Astrocyte of the hippocampus (primary cell): Measurements from ENCODE around the gene CNNM4.

Experiments
- DNase-seq: peaks from one replicate; pipeline ENCODE4 v3.0.0; 2011; ENCODE audit warnings: low read depth, low spot score

The CNNM4 gene

DNA sequence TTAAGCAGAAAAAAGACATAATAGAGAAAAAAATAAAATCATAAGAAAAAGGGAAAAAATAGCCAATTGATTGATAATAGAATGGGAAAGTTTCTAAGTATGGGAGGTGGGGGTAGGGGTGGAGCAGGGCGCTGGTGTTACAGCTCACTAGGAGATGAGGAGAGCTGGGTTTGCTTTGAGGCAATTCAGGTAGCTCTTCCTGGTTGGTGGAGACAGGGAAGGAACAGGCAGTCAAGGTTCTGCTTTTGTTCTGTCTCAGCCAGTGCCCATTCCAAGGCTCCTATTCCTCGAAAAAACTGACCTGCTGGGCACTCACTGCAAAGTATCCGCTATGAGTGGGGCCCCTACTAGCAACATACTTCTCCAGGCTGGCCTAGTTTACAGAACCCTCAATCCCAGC lies 1.7 kb upstream of the CNNM4 start:
- DNase-seq, result no peak

DNA sequence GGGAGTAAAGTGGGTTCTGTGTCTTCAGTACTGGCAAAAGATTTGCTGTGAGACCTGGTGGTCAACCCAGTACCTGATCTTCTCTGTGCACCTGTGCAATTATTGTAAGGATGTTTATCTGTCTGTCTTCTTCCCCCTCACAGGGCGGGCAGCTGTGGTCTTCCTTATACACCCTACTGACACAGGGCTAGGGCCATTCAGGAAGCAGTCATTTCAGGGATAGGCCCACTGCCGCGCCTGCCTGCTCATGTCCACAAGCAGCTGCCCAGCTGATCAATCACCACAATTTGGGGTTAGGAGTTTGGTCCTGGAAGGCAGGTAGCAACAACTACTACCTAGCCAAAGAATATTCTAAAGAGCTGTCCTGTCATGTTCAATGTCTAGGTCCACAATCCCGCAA lies 1.2 kb upstream of the CNNM4 start:
- no peak for DNase-seq

DNA sequence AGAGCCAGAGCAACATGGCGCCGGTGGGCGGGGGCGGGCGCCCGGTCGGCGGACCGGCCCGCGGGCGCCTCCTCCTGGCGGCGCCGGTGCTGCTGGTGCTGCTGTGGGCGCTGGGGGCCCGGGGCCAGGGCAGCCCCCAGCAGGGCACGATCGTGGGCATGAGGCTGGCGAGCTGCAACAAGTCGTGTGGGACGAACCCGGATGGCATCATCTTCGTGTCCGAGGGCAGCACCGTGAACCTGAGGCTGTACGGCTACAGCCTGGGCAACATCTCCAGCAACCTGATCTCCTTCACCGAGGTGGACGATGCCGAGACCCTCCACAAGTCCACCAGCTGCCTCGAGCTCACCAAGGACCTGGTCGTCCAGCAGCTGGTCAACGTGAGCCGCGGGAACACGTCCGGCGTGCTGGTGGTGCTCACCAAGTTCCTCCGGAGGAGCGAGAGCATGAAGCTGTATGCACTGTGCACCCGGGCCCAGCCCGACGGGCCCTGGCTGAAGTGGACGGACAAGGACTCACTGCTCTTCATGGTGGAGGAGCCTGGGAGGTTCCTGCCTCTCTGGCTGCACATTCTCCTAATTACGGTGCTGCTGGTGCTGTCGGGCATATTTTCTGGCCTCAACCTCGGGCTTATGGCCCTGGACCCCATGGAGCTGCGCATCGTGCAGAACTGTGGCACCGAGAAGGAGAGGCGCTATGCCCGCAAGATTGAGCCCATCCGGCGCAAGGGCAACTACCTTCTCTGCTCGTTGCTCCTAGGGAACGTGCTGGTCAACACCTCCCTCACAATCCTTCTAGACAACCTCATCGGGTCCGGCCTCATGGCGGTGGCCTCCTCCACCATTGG lies 507 bp downstream of the CNNM4 start:
- DNase-seq, result no peak

DNA sequence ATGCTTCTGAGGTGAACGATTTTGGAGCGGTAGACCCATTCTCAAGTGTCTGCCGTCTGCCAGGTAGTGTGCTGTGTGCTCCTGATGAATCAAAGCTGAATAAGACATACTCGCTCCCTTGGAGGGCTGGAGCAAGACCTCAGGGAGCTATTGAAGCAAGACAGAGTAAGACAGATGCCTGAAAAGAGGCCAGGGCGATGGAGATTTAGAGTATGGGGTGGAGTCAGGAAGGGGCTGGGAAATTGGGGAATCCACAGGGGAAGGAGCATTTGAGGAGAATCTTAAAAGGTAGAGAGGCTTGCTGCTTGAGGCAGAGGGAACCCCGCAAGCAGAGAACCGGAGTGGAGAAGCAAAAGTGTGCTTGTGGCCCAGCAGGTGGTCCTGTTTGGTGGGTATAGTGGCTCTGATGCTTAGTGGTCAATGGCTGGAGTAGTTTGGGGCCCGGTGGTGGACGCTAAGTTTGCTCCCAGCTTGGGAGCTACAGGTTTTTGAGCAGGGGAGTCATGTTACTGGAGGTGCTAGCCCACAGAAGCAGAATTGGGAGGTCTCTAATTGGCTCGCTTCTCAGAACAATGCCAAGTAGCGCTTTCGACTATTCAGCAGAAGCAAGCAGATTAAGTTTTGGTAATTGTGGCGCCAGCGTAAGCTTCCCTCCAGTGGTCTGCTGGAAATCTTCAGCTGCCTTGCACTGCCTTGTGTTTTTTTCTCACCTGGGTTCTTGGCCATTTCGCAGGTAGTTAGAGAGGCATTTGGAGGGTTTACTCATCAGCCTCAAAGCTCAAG lies 2.0 kb downstream of the CNNM4 start:
- peak; percentile 58 for DNase-seq

DNA sequence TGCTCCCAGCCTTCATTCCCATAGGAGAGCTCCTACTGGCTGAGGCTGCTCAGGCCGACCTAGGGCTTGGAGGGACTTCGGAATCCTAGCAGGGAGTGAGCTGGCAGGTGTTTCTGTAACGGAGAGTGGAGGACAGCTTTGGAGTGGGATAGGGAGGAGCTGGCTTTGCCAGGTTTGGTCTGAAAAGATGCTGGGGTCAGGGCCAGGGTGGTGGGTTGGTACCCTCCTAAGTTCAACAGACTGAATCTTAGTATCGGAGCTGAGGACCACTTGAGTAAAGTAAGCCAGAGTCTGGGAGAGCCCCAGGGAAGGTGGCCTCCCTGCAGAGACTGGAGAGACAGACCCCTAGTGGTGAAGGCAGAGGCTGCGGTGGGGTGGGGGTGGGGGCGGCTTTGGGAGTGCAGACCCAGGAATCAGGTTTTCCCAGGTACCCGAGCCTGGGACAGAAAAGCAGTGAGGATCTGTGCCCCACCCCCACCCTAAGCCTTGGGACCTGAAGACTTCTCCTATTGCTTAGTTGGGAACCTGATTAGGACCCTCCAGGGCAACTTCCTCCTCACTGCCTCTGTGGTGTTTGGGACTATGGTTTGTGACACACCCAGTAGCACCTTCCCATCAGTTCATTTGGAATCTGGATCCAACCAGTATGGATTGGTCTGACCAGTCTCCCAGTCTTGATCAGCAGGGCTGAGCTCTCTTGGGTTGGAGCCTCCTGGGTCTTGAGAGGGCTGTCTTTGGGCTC lies 3.0 kb downstream of the CNNM4 start:
- peak; percentile 44 for DNase-seq

DNA sequence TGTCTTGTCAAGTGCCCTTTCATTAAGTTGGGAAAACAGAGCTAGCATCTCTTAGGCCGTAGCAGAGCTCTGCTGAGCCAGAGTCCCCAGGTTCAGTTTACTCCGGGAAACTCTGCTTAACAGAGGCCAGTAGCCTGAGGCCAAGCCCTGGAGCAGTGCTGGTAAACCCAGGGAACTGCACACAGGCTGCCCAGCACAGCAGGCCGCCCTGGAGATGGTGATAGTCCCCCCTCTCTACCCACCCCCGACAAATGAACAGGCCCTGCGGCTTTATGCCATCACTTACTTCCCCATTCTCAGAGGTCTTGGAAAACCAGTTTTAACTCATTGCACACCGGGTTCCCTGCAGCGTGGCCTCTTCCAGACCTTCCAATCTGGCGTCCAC lies 3.5 kb downstream of the CNNM4 start:
- DNase-seq, result peak; percentile 22

DNA sequence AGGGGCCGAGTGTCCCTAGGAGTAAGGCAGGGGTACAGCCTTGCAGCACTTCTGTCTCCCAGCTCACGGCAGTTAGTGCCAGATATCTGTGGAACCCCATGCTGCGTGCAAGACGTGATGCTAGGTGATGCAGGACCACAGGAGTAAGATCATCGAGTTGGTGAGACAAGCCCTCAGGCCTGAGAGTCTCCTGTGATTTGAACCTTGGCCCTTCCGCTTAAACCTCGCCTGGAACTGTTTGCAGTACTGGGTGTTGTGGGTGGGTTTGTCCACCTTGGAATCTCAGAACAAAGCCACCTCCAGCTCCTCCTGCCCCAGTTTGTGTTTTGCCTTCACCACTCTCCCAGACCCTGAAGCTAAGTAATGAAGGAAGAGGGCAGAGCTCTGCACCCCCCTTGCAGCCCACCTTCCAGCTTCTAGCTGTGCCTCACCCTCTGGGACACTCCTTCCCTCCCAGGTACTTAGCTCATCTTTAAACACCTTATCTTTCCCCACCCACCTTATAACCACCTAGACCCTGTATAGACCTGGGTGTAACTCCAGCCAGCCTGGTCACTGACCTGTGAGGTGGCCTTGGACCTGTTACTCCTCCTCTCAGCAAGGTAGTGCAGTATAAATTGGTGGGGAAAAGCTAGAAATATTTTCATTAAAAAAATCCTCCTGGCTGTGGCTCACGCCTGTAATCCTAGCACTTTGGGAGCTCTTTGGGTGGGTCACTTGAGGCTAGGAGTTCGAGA lies 6.6 kb downstream of the CNNM4 start:
- DNase-seq, result no peak

DNA sequence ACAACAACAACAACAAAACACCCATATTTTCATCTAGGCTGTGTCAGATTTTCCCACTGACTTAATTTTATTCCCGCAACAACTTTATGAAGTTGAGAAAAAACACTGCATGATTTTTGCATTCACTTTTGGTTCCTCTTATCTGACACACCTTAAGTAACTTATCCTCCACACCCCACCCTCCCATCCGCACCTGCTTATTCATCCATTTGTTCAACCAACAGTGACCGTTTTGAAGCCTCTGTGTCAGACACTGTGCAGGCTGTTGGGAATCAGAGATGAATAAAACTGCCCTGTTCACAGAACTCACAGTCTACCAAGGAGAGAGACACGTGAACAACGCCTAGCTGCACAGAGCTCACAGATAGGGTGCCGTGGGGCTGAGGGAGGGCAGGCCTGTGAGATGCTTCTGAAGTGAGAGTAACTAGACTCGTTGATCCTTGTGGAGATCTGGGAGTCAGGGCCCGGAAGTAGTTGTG lies 7.4 kb downstream of the CNNM4 start:
- no peak for DNase-seq

DNA sequence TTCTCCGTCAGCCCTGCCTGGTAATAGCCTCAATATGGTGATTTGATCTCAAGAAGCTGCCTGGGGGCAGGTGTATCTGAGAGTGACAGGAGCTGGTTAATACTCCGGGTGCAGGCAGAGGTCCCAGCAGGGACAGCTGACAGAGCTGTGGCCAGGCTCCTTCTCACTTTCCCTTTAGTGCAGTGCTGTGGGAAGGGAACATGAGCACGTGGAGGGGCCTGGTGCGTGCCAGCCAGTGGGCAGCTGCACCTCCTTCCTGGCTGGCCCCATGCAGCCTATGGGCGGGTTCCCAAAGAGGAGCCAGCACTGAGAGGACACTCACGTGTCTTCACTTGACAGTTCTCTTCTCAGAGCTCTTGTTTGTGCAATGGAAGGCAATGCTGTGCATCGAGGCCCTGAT lies 9.1 kb downstream of the CNNM4 start:
- no peak for DNase-seq

DNA sequence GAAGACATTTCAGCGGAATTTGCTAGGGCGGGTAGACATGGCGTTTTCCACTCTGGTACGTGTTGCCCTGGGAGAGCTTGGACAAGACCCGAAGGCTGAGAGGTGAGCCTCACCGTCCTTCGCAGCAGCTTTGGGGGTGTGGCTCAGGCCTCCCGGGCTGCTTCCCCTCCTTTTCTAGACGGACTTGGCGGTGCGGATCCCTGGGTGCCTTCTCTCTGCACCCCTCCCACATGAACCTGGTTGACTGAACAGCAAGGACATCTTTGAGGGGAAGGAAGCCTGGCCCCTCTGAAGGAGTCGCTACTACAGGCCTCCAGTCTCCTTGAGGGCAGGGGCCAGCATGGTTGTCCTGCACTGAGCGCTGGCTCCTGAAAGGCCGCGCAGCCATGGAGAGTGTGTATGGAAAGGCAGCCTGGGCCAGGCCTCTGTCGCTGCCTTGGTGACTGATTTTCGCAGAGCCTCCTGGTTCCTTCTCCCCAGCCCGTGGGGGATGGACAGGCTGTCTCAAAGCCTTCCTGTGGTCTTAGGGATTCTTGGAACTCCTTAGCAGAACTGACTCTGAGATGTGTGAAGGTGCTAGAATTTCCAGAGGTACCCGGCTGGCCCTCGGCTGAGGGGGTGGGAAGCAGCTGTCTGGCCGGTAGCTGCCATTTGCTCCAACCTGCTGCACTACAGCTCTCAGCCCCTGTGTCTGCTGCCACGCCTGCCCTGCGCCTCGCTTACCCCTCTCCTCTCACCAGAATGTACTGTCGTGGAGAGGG lies 9.9 kb downstream of the CNNM4 start:
- DNase-seq, result no peak

DNA sequence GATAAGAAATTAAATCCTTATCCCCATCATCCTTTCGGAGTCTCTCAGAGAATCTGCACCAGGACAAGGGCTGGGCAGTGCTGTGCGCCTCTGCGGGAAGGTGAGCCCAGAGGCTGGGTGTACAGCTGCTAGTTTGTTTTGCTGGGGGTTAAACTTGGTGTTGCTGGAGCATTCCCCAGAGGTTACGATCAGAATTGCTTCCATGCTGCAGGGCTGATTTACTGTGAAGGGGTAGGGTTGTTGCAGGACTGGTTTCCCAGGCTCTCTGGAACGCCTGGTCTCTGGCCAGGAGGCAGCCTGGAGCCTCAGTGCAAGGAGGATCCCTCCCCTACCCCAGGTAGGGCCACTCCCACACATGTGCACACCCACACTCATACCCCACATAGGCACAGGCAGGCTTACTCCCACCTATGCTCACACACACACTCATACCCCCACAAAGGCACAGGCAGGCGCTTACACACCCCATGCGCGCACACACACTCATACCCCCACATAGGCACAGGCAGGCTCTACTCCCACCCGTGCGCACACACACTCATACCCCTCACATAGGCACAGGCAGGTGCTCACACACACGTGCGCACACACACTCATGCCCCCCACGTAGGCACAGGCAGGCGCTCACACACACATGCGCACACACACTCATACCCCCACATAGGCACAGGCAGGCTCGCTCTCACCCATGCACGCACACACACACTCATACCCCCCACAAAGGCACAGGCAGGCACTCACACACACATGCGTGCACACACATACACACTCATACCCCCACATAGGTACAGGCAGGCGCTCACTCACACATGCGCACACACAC lies 11.3 kb downstream of the CNNM4 start:
- no peak for DNase-seq

DNA sequence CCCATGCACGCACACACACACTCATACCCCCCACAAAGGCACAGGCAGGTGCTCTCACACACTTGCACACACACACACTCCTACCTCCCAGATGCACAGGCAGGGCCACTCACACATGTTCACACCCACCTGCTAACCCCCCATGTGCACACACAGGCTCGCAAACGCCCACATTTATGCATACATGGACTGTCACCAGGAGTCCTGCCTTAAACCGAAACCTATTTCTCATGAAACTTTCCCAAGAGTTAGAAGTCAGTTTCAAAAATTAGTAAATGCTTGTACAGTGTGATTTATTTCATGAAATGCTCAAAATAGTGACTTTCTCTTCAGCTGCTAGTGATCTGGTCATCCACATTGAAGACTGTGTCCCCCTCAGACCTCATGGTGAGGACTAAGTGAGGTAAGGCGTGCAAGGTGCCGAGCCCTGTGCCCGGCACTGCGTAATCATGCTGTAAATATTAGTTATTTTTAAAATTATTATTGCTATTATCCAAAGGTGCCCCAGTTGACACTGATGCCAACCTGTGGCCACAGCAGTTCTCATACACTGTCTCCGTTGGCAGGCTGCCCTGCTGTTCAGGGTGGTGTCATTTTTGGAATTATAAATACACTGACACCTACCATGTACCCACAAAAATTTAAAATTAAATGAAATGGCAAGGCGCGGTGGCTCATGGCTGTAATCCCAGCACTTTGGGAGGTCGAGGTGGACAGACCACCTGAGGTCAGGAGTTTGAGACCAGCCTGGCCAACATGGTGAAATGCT lies 12.4 kb downstream of the CNNM4 start:
- no peak for DNase-seq

DNA sequence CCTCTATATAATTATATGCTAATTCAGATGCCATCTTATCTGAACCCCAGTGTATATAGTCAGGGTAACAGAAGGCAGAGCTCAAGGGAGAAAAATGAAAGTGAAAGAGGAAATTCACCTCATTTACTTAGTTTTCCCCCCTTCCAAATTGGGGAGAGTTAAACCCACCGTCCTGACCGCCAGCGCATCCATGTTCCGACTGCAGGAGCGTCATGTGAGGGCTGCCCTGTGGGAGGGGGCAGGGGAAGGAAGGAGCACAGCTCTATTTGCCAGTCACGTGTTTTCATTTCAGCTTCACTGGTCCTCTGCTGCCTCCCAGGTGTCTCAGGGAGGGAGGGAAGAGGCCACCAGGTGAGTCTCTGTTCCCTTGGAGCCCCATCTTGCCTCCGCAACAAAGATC lies 13.2 kb downstream of the CNNM4 start:
- DNase-seq, result no peak

DNA sequence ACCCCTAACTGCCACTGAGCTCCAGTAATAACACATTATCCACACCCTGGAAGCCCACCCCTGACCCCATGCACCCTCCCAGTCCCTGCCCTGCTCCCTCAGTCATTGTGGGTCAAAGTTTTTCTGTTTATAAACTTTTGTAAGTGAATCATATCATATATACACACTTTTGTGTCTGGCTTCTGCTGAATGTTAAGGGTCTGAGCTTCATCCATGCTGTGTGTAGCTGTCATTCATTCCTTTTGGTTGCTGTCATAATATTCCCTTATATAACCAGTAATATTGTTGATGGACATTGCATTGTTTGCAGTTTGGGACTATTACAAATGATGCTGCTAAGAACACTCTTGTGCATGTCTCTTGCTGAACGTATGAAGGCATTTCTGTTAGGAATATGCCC lies 14.5 kb downstream of the CNNM4 start:
- DNase-seq, result no peak

DNA sequence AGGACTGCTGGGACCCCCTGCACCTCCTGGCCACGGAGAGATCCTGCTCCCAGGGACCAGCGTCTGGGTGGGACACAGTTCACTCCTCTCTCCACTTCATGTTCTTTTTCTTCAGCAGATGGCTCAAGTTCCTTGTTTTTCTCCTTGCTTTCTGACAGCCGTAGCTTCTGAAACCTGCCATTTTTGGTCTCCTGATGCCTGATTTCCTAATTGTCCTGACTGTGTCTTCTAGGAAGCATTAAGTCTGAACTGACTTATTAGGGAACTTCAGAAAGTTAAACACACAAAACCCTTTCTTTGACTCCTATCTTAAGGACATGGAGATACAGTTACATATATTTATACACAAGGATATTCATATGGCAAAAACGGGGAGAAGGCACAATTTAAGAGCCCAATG lies 22.7 kb downstream of the CNNM4 start:
- DNase-seq, result no peak

DNA sequence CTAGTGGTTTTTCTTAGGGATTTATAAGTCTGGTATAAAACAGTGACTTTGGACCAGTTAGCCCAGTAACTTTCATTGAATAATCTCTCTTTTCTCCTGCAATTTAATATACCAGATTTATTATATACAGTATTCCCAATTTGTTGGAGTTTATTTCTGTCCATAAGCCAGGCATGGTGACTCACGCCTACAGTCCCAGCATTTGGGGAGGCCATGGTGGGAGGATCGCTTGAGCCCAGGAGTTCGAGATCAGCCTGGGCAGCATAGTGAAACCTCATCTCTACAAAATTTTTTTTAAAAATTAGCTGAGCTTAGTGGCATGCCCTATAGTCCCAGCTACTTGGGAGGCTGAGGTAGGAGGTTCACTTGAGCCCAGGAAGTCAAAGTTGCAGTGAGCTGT lies 26.7 kb downstream of the CNNM4 start:
- no peak for DNase-seq

DNA sequence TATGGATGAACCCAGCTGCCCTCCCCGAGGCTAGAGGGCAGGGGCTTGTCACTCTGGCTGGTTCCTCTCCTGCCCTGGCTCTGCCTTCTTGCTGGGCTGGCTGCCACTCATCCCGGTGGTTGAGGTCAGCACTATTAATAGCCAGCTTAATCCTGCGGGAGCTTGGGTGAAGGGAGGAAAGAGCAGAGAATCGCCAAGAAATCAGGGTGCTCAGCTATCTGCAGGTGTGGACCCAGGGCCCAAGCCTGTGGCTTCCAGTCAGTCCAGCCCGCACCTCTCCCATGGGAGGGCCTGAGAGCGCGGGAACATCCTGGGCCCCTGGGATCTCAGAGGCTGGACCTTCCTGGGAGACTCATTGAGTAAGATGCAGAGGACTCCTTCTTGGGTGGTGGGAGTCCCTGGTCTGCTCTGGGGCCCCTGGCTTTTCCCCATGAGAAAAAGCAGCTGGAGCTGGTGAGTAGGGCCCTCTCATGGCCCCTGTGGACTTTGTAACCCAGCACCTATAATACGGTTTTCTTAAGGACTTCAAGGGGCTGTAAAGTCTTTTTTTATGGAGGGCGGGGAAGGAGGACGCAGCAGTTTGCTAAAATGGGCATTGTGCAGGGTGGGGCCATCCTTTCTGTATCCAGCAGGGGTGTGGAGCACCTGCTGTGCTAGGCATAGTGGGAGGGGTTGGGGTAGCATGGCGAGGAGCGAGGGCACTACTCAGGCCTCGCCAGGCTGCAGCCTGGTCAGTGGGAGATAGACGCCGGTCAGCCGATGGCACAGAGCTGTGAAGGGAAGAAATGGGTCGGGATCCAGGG lies 27.9 kb downstream of the CNNM4 start:
- peak; percentile 78 for DNase-seq

DNA sequence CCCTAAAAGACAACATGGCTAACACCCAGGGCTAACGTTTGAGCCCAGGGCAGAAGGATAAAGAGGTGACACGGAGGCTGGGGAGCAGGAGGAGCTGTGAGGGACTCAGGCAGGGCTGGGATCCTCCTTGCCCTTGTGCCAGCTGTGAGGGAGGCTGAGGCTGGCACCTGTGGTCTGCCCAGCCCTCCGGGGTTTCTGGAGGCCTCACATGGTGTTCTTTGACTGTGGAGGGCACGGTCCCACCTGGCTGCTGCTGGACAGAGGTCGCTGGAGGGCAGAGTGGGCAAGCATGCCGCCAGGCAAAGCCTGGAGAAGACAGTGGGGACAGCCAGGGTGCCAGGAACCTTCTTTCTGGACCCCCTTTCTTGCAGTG lies 28.5 kb downstream of the CNNM4 start:
- no peak for DNase-seq
